GM04504 (cell line): ENCODE measurements around the gene PIAS2.
"Not testable (repeated sequence)": the region's sequence is repeated elsewhere in the genome, so short reads cannot be mapped to it uniquely, and the experiment has no call there.

Experiments used
- DNase-seq: peaks from one replicate; pipeline ENCODE4 v3.0.0-alpha.2; 2012; ENCODE audit warnings: low read depth

Gene PIAS2

DNA sequence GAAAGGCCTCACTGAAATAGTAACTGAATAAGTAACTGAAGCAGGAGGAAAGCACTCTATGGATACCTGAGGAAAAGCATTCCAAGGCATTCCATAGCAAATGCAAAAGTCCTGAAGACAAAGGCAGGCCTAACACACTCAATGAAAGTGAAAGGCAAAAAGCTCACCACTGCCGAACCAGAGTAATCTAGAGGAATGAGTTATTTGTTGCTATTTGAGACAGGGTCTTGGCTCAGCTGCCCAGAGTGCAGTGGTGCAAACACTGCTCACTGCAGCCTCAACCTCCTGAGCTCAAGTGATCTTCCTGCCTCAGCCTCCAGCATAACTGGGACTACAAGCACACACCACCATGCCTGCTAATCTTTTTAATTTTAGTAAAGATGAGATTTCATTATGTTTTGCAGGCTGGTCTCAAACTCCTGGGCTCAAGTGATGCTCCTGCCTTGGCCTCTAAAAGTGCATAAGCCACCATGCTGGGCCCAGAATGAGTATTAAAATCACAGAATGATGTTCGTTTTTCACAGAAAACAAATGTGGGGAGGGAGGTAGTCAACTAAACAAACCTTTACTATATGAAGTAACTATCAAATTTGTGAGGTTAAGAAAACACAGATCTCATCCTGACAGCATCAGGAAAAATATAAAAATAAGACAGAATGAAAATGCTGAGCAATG, 17.9 kb downstream of the PIAS2 start:
- no peak for DNase-seq

DNA sequence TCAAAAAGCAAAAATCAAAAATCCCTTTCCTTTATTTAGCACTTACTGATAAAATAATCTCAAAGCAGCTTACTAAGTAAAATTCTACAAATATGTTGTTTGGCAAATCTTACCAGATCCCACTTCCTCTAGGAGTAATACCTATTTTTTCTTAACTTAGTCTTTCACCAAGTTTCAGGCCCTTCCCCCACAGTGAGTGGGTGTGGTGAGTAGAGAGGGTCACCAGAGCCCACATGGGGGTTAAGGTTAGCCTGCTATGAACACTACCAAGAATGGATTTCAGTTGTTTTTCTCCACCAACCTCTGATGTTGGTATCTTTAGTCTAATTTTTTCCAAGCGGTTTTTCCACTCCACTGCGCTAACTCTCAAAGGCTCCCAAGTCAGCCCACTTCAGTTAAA, 23.2 kb downstream of the PIAS2 start:
- no peak for DNase-seq

DNA sequence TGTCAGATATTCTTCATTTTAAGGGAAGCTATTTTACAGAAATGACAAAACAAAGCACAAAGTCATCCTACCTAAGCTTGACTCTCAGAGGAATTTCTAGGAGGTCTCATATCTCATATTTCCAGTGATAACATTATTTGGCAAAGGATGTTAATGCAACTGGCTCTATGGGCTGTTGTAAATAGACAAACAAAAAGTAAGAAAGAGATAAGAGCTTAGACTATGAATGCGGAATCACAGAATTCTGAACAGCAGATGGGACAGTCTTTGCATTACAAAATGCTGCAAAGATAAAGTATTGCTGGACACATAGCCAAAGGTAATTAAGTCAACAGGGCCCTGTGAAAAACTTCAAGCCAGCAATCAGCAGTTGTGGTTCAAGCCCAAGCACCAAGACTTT, 23.9 kb downstream of the PIAS2 start:
- DNase-seq: no peak

DNA sequence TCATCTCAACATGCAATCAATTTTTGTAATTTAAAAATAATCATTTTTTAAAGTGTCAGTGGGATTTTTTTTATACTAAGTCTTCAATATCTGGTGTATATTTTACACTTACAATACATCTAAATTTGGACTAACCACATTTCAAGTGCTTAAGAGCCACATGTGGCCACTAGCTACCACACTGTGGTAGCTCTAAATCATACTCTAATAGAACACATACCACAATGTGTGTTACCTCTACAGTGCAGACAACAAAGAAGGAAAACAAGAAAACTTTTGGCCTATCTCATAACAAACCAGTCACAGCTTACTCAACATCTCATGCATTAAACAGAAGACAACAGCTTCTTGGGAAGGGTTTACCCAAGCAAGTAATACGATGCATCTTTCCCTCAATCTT, 24.5 kb downstream of the PIAS2 start:
- no peak for DNase-seq

DNA sequence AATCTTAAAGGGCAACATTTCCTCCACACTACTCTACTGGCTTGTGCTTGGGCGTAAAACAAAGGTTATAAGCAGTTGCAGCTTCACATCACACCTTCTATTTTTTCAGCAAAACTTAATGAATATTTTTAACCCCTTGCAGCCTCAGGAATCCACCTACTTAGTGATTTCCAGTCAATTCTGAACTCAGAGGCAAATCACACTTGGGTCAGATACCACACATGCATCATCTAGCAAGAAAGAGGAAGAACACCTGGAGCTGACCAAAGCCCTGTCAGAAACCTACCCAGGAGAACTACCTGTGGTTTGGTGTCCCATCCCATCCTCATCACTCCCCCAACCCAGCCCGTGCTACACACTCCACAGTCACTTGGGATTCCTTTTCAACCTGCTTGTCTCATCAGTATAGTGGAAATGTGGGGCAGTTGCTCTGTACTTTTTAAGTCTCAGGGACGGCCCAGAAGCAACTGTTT, 25.5 kb downstream of the PIAS2 start:
- DNase-seq: no peak

DNA sequence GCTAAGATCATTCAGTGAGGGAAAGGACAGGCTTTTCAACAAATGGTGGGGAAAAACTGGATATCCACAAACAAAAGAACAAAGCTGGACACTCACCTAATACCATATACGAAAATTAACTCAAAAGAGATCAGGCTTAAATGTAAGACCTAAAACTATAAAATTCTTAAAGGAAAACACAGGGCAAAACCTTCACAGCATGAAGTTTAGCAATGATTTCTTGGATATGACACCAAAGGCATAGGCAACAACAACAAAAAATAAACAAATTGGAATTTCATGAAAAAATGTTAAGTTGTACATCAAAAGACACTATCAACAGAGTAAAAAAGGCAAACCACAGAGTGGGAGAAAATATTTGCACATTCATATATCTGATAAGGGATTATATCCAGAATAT, 28.3 kb downstream of the PIAS2 start:
- DNase-seq: no peak

DNA sequence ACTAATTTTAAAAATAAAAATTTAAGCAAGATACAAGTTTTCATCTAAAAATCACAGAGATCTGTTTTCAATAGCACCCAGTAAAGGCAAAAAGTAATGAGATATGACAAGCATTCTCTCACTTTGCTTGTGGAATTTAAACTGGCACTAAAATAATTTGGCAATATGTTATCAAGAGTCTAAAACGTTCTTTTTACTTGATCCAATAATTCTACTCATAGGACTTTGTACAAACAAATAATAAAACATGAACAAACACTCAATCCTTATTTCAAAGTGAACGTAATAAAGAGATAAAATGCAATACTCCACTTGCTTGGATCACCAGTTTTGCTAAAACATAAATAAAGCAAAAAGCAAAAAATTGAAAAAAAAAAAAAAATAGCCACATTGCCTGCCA, 30.4 kb downstream of the PIAS2 start:
- no peak for DNase-seq

DNA sequence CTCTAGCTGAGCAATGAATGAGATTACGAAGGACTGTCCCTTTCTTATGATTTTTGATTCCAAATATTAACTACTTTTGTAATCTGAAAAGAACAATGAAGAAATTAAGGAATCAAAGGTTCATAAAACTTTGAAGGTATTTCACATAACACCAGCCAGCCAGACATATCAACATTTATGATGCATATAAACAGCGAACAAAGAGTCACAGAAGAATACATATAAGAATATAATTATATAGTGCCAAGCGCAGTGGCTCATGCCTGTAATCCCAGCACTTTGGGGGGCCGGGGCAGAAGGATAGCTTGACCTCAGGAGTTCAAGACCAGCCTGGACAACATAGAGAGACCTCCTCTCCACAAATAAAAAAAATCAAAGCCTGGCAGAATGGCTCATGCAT, 34.1 kb downstream of the PIAS2 start:
- no peak for DNase-seq

DNA sequence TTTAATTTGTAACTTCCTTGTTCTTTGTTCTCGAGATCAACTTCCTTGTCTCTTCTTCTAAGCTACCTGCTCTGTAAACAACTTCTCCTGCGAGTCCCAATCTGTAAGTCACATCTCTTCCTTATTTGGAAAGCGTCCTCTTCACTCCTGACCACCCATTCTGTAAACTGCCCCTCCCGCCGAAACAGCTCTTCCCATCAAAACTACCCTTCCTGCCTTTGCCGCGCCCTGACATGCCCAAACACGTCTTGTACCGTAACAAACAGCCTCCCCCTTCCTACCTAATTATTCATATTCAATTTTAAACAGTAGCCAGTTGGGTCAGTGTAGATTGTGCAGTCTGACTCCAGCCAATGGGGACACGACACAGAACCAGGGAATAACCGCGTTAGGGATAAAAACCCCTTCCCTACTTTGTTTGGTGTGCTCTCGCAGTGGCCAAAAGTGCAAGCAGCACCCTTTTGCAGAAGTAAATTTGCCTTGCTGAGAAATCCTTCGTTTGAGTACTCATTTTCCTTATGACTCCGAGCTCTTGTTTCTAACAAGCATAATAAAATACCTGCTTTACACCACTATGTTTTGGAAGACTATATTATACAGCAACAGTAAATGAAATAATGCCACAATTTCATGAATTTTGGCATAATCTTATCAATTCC, 39.8 kb downstream of the PIAS2 start:
- no peak for DNase-seq

DNA sequence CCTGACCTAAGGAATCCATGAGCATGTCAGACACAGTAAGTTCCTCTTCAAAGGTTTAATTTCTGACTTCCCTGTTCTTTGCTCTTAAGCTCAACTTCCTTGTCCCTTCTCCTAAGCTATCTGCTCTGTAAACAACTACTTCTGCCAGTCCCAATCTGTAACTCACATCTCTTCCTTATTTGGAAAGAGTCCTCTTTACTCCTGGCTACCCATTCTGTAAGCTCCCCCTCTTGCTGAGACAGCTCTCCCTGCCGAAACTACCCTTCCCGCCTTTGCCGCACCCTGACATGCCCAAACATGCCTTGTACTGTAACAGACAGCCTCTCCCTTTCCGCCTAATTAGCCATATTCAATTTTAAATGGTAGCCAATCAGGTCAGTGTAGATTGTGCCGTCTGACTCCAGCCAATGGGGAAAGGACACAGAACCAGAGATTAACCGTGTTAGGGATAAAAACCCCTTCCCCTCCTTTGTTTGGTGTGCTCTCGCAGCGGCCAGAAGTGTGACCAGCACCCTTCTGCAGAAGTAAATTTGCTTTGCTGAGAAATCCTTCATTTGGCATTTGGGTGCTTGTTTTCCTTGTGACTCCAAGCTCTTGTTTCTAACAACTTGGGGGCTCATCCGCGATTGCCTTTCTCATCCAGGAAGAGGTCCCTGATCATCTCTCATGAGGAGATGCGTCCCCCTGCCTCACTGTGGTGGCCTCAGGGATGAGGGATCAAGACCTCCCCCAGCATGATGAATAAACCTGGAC, 49.0 kb downstream of the PIAS2 start:
- no peak for DNase-seq

DNA sequence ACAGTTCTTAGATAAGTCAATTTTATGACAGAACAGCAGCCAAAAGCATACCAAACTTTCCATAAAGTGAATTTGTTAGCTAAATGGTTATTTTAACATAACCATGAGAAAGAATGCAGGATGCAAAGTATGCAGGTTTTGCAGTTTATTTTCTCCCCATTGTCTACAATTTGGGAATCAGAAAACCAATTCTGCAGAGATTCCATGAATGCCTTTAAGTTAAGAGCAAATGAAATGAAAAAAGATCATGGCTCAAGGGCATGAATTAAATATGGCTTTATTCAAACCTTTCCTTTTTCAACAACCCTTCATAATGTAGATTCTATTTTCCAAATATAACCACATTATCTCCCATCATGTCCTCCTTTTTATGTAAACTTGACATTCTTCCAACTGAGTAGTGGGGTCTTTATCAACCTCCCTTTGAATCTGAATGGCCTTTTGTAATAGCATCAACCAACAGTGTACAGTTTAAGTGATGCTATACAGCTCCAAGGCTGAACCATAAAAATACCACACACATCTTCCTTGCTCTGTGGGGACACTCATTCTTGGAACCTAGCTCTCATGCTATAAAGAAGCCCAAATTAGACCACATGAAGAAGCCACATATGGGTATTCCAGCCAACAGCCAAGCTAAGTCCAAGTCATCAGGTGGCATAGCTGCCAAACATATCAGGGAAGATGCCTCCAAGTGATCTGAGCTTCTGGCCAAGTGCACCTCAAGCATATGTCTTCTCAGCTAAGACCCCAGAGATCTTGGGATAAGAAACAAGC, 49.8 kb downstream of the PIAS2 start:
- DNase-seq: no peak

DNA sequence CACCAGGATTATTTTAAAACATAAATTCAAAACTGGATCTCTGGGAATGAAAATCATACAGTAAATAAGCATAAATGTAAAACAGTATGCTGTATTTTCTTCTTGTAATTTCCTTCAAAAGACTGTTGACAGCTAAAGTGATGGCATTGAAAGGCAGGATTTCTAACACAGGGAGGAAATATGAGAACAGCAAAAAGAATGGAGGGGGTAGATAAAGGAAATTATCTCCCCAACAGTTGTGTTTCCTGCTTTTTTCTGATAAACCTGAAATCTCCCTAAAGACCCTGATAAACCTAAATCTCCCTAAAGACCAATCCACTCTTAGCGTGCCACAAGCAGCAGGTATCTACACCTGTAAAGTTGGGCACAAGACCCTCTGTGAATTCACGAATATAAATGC, 50.8 kb downstream of the PIAS2 start:
- DNase-seq: no peak

DNA sequence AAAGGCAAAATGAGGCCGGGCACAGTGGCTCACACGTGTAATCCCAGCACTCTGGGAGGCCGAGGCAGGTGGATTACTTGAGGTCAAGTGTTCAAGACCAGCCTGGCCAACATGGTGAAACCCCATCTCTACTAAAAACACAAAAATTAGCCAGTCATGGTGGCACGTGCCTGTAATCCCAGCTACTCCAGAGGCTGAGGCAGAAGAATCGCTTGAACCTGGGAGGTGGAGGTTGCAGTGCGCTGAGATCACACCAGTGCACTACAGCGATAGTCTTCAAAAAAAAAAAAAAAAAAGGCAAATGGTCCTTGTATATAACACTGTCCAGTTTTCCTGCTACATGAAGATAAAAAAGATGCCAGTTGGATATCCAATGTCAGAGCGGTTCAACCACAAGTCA, 52.1 kb downstream of the PIAS2 start:
- not testable (repeated sequence) for DNase-seq

DNA sequence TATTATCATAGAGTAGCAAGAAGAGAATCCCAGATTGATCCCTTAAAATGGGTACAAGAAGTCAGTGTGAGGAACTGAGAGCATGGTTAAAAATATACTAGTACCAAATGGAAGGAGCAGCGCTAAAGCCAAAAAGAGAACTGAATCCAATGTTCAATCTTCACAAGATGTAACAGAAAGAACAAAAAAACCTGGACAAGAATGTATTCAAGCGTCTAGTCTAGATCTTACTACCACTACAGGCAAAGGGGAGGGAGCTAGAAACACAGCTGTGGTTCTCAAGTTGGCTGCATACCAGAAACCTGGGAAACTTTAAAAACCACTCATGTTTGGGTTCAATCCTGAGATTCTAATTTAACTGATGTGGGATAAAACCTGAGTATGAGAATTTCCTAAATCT, 57.5 kb downstream of the PIAS2 start:
- DNase-seq: no peak

DNA sequence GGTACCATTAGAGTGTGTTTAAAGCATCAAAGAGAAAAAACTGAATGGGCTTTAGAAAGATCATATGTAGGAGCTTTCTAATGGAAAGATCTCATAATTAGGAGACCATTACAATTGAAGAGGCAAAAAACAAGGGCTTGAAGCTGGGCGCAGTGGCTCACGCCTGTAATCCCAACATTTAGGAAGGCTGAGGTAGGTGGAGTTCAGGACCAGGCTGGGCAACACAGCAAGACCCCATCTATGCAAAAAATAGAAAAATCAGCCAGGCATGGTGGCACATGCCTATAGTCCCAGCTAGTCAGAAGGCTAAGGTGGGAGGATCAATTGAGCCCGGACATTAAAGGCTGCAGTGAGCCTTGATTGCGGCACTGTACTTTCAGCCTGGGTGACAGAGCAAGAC, 59.0 kb downstream of the PIAS2 start:
- no peak for DNase-seq

DNA sequence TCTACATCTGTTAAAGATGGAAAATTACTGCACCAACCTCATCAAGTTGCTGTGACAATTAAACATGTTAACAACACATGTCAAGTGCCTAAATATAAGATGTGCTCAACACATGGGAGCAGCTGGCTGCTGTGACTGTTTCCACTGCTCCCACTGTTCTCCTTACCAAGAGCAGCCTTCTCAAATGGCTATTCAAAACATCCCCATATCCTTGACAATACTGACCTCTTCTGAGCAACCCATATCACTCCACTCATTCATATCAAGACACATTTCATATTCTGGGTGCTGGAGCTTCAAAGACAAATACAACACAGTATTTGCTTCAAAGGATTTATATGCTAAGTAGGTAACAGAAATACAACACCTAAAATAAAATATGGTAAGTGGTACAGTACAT, 60.3 kb downstream of the PIAS2 start:
- DNase-seq: no peak

DNA sequence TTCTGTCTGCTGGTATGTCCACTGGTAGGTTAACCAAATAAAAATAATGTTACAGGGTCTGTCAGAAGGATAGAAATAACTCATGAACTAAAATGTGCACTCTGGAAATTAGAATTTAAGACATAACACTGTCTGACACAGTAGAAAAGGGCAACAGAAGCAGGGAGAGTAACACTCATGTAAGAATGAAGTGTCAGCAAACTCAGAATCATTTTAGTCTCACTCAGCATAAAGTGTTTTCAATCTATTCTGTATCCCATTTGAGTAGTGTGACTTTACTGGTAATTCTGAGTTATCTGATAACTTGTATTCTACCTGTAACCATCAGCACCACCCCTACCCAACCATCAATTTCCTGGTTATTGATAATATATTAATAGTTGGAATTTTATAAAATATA, 68.3 kb downstream of the PIAS2 start:
- DNase-seq: no peak

DNA sequence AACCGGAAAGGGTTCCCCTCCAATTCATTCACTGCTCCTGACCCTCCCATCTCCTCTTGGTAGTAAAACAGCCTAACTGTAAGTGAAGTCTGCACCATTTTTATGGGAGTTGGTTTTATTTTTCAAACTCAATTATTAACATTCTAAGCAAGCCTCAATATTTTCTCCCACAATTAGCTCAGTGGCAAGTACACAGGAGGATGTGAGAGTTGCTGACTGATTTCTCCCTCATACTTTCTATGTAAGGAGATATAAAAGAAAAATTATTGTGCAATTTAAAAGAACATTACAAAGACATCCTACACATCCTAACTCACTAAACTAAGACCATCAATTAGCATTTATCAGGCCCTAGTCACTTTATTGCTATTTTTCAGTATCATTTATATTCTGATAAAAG, 73.9 kb downstream of the PIAS2 start:
- no peak for DNase-seq

DNA sequence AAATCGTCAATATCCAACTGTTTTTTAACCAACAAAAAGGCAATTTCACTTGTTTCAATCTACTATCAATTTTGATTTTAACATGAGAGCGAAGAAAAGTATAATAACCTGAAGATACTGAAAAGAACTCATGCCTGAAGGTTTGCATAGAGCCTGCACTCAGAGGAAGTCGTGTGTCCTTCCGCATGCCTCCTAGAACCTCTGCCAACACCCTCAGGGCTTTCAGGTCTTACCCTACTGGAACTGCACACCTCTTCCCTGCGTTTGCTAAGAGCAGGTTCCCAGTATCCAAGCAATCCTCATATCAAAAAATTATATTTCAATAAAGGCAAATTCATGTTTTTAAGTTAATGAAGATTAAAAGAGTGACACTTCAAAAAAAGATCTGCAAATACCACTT, 74.7 kb downstream of the PIAS2 start:
- DNase-seq: no peak

DNA sequence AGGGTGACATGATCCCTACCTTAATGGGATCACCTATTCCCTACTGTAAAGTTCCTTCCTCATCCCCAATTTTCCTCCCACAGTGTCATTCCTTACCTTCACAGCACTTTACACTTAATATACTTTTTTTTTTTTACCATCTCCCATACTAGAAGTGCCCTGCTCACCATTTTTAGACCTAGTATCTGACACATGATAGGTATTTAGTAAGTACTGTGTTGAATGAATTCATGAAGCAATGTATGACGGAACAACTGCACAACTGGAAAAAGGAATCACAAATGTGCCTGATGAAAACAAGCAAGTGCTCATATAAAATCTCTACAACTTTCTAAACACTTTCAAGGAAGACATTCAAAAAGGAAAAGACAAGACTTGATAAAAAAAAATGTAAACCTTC, 83.4 kb downstream of the PIAS2 start:
- no peak for DNase-seq

DNA sequence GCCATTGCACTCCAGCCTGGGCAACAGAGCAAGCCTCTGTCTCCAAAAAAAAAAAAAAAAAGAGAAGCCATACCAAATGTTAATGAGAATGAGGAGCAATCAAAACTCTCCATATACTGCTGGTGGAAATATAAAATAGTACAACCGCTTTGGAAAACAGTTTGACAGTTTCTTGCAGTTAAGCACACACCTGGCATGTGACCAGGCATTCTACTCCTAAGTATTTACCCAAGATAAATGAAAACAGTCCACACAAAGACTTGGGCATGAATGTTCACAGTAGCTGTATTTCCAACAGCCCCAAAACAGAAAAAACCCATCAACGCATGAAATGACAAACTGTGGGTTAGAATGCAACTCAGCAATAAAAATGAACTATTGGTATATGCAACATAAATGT, 84.5 kb downstream of the PIAS2 start:
- DNase-seq: no peak

DNA sequence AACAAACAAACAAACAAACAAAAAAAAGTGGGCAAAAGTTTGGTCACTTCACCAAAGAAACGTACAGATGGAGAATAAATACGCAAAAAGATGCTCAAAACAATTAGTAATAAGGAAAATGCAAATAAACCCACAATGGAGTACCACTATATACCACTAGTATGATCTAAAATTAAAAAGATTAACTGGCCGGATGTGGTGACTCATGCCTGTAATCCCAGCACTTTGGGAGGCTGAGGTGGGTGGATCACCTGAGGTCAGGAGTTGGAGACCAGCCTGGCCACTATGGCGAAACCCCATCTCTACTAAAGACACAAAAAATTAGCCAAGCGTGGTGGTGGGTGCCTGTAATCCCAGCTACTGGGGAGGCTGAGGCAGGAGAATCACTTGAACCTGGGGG, 84.9 kb downstream of the PIAS2 start:
- DNase-seq: not testable (repeated sequence)

DNA sequence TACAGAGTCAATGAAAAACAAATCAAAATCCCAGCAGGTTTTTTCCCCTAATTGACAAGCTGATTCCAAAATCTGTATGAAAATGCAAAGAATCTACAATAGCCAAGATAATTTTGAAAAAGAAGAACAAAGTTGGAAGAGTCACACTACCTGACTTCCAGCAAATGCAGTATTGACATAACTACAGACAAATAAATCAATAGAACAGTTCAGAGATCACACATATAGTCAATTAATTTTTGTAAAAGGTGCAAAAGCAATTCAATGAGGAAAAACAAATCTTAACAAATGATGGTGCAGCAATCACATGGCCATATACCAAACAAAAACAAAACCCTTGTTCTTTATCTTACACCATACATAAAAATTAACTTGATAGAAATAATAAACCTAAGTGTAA, 85.9 kb downstream of the PIAS2 start:
- DNase-seq: no peak
